Measurements from ENCODE around the gene EML4.

- TF ChIP-seq CTCF (conservative IDR thresholded peaks at IDR 0.05; ENCODE audit: low read length), result no peak
- no peak for TF ChIP-seq EZH2phosphoT487 (IDR thresholded peaks at IDR 0.05; ENCODE audit: borderline replicate concordance, low read depth, low read length)
Observed at GRCh38 chr2:42138163-42139015, 30.8 kb upstream of the EML4 start.
